Lung microvascular endothelial cell (primary cell): ENCODE results near the gene LINGO4. TPM values are rescaled to one million over a fixed set of nuclear protein-coding genes. Genes with fewer than 3 reads are reported as not detected.

Source experiments
- DNase-seq, 2 donors: peaks; one replicate each; pipeline versions ENCODE4 v3.0.0 to v3.0.0-alpha.2; 2010; ENCODE audit warnings: low read depth in 2 of 2
- total RNA-seq: library from RNA; depleted of rRNA; stranded (reverse); fragments of >200 nt; gene quantifications from 2 replicates; pipeline ENCODE4 v1.2.1, GENCODE V29; 2014

The LINGO4 gene, protein sequence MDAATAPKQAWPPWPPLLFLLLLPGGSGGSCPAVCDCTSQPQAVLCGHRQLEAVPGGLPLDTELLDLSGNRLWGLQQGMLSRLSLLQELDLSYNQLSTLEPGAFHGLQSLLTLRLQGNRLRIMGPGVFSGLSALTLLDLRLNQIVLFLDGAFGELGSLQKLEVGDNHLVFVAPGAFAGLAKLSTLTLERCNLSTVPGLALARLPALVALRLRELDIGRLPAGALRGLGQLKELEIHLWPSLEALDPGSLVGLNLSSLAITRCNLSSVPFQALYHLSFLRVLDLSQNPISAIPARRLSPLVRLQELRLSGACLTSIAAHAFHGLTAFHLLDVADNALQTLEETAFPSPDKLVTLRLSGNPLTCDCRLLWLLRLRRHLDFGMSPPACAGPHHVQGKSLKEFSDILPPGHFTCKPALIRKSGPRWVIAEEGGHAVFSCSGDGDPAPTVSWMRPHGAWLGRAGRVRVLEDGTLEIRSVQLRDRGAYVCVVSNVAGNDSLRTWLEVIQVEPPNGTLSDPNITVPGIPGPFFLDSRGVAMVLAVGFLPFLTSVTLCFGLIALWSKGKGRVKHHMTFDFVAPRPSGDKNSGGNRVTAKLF
- total RNA-seq = not detected in 2 replicates

- DNase-seq = no peak
These were observed at the start of gene LINGO4 for GRCh38 chr1:151805066-151805820. TSS of gene LINGO4 (minus strand) at chr1:151805419. CDS start at chr1:151802704, 2,715 bp downstream.

DNA sequence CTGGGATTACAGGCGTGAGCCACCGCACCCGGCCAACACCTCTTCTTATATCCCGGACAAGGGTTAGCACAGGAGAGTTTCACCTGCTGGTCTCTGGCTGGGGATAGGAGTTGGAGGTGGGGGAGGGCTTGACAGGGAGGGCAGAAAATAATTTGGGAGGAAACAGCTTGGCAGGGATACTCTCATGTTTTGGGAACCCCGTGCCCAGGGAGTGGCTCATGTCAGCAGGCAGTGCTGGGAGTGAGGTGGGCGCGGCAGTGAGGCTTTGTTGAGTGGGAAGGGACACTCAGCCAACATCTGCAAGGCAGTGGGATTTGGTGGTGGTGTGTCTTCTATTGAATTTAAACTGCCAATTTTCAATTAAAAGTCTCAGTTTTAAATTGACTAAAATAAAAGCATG lies 49.4 kb upstream of the LINGO4 start:
- no peak for DNase-seq

DNA sequence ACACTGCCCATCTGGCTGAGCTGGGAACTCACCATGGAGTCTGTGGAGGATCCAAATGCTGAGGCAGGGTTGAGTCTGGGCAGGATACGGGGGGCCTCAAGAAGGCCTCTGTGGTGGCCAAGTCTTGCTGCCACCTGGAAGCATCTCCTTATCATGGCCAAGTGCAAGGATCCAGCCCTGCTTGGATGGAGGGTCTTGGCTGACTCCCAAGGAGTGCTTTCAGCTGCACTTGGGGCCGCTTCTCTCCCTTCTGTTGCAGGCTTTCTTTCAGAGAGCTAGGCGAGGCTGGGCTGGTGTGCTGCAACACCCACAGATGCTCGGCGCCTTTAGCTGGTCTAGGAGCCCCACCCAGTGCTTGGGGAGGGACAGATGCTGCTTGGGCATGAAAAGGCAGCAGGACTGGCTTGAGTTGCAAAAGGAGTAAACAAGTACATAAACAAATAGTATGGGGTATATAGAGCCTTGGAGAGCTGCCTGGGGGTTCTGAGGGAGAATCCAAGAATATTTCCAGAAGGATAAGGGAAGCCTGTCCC lies 48.3 kb upstream of the LINGO4 start, which contains the start of gene THEM5:
Gene THEM5, minus strand, starts transcription at position 302 of the 533 bp plus-strand sequence. Its CDS starts 147 bp downstream, at position 155.
- DNase-seq = no peak

GRCh38 chr1:151852733-151853132 lies 47.5 kb upstream of the LINGO4 start:
- DNase-seq = no peak

- no peak for DNase-seq
These were observed 46.7 kb upstream of the LINGO4 start for GRCh38 chr1:151851886-151852285.

- no peak for DNase-seq
These were observed 44.7 kb upstream of the LINGO4 start for GRCh38 chr1:151849871-151850270.

DNA sequence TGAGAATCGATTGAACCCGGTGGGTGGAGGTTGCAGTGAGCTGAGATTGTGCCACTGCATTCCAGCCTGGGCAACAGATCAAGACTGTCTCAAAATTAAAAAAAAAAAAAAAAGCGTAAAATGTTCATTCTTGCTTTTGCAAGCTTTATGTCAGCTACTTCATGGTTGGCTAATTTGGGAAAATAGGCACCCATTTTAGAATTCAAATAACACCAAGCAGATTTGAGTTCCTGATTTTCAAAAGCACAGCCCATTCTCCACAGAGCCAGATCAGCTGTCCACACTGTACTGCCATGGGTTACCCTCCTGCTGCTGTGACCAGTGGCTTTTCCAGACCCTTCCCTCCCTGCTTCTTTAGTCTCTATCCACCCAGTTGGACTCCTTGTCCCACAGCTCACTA lies 43.9 kb upstream of the LINGO4 start:
- no peak for DNase-seq

DNA sequence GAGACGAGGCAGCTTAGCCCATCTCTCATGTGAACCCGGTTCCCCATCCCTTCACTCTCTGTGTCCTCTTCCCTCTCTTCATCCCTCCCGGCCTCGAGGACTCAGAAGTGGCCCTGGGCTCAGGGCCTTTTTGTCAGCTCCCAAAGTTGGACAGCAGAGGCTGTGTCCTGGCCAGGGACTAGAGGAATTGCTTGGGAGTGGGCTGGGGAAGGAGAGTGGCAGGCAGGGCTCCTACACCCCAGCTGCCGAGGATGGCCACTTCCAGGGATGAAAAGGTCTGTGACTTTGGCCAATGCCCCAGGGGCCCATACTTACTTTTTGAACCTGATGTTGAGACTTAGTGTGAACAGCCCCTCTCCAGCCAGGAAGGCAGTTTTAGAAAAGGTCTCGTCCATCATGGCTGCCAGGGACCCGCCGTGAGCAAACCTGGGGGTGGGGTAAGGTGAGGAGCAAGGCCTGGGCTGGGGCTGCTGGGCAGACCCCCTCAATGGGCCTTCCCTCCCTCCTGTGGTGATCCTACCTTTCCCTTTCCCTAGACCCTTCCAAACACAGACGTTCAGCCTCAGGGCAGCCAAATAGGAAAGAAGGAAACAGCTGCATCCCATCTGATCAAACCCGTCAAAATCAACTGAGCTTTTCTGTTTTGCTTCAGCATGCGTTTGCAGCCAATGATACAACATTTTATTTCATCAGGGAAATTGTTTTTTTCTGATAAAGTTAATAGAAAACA lies 42.8 kb upstream of the LINGO4 start:
- peak; percentile 70 to 95 for DNase-seq

GRCh38 chr1:151846686-151847237 lies 41.5 kb upstream of the LINGO4 start:
- DNase-seq = no peak

DNA sequence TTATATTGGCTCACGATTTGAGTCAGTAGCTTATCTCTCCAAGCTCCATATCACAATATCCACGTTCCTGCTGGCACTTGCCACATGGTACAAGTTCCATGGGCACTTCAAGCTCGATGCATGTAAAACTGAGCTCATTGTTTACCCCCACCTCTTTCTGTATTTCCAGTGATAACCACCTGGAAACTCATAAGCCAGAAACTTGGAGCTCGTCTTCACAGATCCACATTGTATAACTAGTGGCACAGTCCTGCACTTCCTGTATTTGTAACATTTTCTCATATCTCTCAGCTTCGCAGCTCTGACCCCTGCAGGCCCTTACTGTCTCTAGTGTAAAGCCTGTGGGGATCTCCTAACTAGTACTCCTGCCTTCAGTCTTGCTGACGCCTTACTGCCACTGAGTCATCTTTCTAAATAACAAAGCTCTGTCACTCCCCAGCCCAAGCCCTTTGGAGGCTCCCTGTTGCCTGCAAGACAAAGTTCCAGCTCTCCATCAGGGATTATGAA lies 40.9 kb upstream of the LINGO4 start:
- DNase-seq = peak; percentile 35 to 67

GRCh38 chr1:151843398-151843797 lies 38.2 kb upstream of the LINGO4 start:
- no peak for DNase-seq

- no peak for DNase-seq
These were observed 35.9 kb upstream of the LINGO4 start for GRCh38 chr1:151841141-151841540.

DNA sequence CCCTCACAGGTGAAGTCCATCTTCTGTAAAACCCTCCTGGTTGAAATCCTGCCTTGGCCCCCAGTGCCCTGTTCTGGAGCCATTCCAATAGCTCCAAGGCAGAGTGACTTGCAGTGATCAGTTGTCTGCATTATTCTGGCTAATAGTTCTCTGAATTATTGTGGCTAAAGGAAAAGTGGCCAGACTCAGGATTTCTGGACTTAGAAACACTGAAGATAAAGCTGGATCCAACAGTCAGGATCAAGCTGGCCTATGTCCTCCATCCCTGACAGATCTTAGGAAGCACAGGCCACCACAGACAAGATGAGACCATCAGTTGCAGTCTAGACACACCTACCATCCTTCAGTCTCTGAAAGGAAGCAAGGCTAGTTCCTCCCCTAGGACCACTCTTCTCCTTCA lies 35.2 kb upstream of the LINGO4 start:
- DNase-seq = no peak

- DNase-seq = peak in 1 of 2 donors; percentile 63
These were observed 34.5 kb upstream of the LINGO4 start, which contains the start of gene C2CD4D for GRCh38 chr1:151839457-151840403. TSS of gene C2CD4D (minus strand) at chr1:151839820. CDS start at chr1:151838989, 831 bp downstream.

DNA sequence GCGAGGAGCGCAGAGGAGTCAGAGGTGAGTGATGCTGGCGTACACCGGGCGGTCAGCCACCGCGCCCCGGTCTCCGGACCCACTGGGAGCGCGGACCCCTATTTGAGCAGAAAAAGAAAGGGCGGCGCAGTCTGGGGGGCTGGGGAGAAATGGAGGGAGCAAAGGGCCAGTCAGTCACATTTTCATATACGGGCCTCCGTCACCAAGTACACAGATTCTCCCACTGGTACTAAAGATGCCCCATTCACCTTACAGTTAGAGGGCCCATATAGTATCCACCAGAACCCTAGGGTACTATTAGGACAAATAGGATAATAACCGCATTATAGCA lies 33.8 kb upstream of the LINGO4 start:
- no peak for DNase-seq

DNA sequence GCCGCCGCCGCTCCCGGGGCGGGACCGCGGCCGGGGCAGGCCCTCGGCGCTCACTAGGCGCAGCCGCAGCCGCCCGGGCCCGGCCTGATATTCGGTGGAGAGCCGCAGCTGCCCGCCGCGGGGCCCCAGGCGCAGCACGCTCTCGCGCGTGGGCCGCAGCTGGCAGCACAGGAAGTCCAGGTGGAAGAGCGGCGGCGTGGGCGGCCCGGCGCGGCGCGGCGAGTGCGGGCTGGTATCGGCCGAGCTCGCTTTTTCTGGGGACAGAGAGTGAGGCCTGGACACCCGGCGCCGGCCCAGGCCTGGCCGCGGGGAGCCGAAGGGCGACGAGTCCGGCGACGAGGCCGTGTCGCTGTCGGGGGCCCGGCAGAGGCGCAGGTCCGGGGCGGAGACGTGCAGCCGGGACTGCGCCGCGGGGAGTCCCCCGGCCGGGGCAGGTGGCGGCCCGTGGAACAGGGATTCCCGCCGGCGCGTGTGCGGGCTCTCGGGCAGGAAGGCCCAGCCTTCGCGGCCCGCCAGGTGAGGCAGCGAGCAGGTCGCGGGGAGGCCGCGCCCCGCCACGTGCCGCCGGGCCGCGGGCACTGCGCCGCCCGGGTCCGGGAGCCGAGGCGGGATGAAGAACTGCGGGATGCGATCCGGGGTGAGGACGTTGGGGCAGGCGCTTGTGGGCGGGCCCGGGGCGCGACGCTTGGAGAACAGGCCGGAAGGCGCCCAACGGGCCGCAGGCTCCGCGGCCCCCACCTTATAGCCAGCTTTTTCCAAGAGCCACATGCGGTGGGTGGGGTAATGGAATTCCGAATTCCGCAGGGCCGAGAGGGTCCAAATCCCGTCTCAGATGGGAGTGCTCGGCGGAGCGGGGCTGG lies 33.2 kb upstream of the LINGO4 start:
- no peak for DNase-seq

GRCh38 chr1:151837884-151838221 lies 32.6 kb upstream of the LINGO4 start:
- DNase-seq = no peak

GRCh38 chr1:151837197-151837596 lies 32.0 kb upstream of the LINGO4 start:
- DNase-seq = no peak

- DNase-seq = no peak
These were observed 30.4 kb upstream of the LINGO4 start for GRCh38 chr1:151835596-151835995.
